Measurements from ENCODE around the gene GRHL1.
"Not testable (repeated sequence)": the region's sequence is repeated elsewhere in the genome, so short reads cannot be mapped to it uniquely, and the experiment has no call there.

GRHL1 gene

GRCh38 chr2:10007921-10008808 lies 56.7 kb downstream of the GRHL1 start:
- no peak for DNase-seq (ENCODE audit: extremely low read depth in 1 of 2, low read depth in 1 of 2)

GRCh38 chr2:10008809-10009176 lies 57.3 kb downstream of the GRHL1 start:
- DNase-seq (ENCODE audit: extremely low read depth in 1 of 2, low read depth in 1 of 2) = no peak

- DNase-seq (ENCODE audit: extremely low read depth in 1 of 2, low read depth in 1 of 2) = no peak
Measured at GRCh38 chr2:10009271-10009810, 57.8 kb downstream of the GRHL1 start.

GRCh38 chr2:10009811-10010781 lies 58.6 kb downstream of the GRHL1 start:
- DNase-seq (ENCODE audit: extremely low read depth in 1 of 2, low read depth in 1 of 2) = no peak

GRCh38 chr2:10010861-10011605 lies 59.5 kb downstream of the GRHL1 start:
- DNase-seq (ENCODE audit: extremely low read depth in 1 of 2, low read depth in 1 of 2) = not testable (repeated sequence)

- DNase-seq (ENCODE audit: extremely low read depth in 1 of 2, low read depth in 1 of 2) = not testable (repeated sequence)
Measured at GRCh38 chr2:10011606-10012325, 60.3 kb downstream of the GRHL1 start.

- not testable (repeated sequence) for DNase-seq (ENCODE audit: extremely low read depth in 1 of 2, low read depth in 1 of 2)
Measured at GRCh38 chr2:10012366-10012962, 61.0 kb downstream of the GRHL1 start.

- DNase-seq (ENCODE audit: extremely low read depth in 1 of 2, low read depth in 1 of 2) = no peak
Measured at GRCh38 chr2:10012963-10013461, 61.5 kb downstream of the GRHL1 start.

- DNase-seq (ENCODE audit: extremely low read depth in 1 of 2, low read depth in 1 of 2) = not testable (repeated sequence)
Measured at GRCh38 chr2:10013651-10014417, 62.3 kb downstream of the GRHL1 start.

- no peak for DNase-seq (ENCODE audit: extremely low read depth in 1 of 2, low read depth in 1 of 2)
Measured at GRCh38 chr2:10014418-10015190, 63.1 kb downstream of the GRHL1 start.

GRCh38 chr2:10015376-10015989 lies 64.0 kb downstream of the GRHL1 start:
- not testable (repeated sequence) for DNase-seq (ENCODE audit: extremely low read depth in 1 of 2, low read depth in 1 of 2)

- DNase-seq (ENCODE audit: extremely low read depth in 1 of 2, low read depth in 1 of 2) = no peak
Measured at GRCh38 chr2:10016001-10016801, 64.7 kb downstream of the GRHL1 start.

- no peak for DNase-seq (ENCODE audit: extremely low read depth in 1 of 2, low read depth in 1 of 2)
Measured at GRCh38 chr2:10016802-10017258, 65.3 kb downstream of the GRHL1 start.

- DNase-seq (ENCODE audit: extremely low read depth in 1 of 2, low read depth in 1 of 2) = no peak
Measured at GRCh38 chr2:10017313-10017941, 65.9 kb downstream of the GRHL1 start.

- DNase-seq (ENCODE audit: extremely low read depth in 1 of 2, low read depth in 1 of 2) = no peak
Measured at GRCh38 chr2:10019174-10019573, 67.7 kb downstream of the GRHL1 start.

Measured in stimulated activated CD8-positive, alpha-beta memory T cell treated with anti-CD3 and anti-CD28 coated beads, Interleukin-7, amount 100 ng/mL, for 48 hours (primary cell).